ENCODE measurements around the gene MCCC2. TPM values are rescaled to one million over a fixed set of nuclear protein-coding genes. Genes with fewer than 3 reads are reported as not detected.
"Not testable (repeated sequence)": the region's sequence is repeated elsewhere in the genome, so short reads cannot be mapped to it uniquely, and the experiment has no call there.

MCCC2 gene
- total RNA-seq, 4 donors from 2014 or later = 32.8 to 73.5 (median 37.4) TPM

DNA sequence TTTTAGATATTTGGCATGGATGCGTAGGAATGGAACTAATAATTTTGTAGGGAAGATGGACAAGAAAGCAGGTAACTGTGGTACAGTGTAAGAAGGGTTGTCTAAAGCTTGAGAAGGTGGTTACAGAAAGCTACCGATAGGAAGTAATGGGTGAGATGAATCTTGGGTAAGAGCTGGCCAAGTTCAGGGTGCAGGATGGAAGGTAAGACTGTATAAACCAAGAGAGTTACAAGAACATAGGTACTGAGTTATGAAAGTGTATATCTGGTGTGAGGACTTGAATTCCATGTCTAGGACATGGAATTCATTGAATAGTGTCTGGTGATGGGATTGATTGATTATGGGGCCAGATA is 1.4 kb downstream of the MCCC2 start:
- ATAC-seq (ENCODE audit: low FRiP score) (no peak), DNase-seq (ENCODE audit: low spot score) (no peak)
- TF ChIP-seq, protein P1, sequence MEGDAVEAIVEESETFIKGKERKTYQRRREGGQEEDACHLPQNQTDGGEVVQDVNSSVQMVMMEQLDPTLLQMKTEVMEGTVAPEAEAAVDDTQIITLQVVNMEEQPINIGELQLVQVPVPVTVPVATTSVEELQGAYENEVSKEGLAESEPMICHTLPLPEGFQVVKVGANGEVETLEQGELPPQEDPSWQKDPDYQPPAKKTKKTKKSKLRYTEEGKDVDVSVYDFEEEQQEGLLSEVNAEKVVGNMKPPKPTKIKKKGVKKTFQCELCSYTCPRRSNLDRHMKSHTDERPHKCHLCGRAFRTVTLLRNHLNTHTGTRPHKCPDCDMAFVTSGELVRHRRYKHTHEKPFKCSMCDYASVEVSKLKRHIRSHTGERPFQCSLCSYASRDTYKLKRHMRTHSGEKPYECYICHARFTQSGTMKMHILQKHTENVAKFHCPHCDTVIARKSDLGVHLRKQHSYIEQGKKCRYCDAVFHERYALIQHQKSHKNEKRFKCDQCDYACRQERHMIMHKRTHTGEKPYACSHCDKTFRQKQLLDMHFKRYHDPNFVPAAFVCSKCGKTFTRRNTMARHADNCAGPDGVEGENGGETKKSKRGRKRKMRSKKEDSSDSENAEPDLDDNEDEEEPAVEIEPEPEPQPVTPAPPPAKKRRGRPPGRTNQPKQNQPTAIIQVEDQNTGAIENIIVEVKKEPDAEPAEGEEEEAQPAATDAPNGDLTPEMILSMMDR (IDR thresholded peaks at IDR 0.05) = no peak

DNA sequence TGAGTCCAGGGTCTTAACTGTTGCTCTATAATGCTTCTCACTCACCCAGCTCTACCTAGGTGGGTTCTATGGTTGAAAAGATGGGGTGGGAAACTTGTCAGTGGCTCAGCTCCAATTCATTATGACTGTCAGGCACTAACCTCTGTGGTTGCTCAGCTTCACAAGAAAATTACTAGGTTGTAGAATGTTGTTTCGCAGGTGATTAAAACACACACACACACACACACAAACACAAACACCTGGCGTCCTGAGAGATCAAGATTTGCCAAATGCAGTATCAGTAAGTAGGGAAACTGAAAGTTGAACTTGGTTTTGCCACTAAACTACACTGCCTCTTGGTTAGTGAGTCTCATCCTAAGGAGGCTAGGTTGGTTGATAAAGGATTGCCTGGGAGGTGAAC is 2.8 kb downstream of the MCCC2 start:
- DNase-seq (ENCODE audit: low spot score) = no peak
- TF ChIP-seq, protein P1 (IDR thresholded peaks at IDR 0.05) = no peak
- no peak for ATAC-seq (ENCODE audit: low FRiP score)

DNA sequence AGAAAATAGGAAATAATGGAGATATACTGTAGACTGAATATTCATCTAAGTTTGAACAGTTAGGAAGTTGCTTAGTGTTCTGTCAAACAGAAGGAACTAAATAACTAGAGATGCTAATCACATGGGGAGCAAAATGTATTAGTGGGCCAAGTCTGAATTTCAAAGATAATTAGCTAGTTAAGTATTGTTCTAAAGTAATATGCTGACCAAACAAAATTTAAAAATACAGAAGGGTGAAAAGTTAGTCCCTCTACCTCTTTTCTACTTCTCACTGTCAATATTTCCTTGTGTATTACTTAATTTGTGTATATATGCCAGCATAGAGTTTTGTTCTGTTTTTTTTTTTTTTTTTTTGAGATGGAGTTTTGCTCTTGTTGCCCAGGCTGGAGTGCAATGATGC is 4.0 kb downstream of the MCCC2 start:
- TF ChIP-seq, protein P1 (IDR thresholded peaks at IDR 0.05) = no peak
- ATAC-seq (ENCODE audit: low FRiP score) (no peak), DNase-seq (ENCODE audit: low spot score) (no peak)

DNA sequence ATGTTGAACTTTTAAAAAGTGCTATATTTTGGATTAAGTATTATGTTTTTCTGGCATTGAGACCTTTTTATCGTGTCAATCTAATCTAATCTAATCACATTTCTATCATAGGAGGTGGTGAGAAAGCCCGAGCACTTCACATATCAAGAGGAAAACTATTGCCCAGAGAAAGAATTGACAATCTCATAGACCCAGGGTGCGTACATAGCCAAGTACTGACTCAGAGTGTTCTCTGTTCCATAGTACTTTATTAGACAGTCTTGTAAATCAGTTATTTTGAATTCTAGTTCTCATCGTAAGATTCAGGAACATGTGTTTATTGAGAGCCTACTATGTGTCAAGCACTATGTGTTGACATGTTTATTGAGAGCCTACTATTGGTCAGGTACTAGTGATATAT is 9.0 kb downstream of the MCCC2 start:
- ATAC-seq (ENCODE audit: low FRiP score) = no peak
- DNase-seq (ENCODE audit: low spot score) = no peak
- TF ChIP-seq, protein P1 (IDR thresholded peaks at IDR 0.05) = no peak

DNA sequence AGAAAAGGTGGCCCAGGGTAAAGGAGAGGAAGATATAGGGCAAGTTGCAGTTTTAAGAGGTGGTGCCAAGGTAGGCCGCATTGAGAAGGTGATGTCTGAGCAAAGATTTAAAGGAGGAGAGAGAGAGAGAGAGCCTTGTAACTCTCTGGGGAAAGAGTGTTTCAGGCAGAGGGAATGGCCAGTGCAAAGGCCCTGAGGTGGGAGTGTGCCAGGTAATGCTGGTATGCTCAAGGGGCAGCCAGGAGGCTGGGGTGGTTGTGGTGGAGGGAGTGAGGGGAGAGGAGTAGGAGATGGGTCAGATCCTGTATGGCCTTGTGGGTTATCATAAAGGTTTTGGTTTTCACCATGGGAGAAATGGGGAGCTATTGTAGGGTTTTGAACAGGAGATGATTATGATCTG is 9.9 kb downstream of the MCCC2 start:
- no peak for ATAC-seq (ENCODE audit: low FRiP score)

DNA sequence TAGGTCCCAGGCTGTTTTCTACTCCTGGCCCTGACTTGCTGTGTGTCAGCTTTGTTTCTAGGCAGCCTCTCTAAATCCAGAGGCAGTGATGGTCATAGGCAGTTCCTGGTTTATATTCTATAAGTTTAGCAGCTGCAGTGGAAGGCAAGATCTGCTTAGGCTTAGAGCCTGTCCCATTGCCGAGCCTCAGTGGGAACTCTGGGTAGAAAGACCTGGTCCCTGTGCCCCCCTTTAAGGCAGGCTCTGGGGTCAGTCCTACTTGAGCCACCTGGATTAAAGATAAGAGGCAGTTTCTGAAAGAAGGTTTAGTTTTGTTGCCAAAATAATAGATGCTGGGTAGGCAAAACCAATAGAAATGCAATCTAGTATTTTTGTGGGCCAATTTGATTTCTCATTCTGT is 13.6 kb downstream of the MCCC2 start:
- ATAC-seq (ENCODE audit: low FRiP score) (no peak), DNase-seq (ENCODE audit: low spot score) (no peak)
- TF ChIP-seq, protein P1 (IDR thresholded peaks at IDR 0.05) = no peak

More for the DNA sequence above, 9.9 kb downstream of the MCCC2 start:
- no peak for DNase-seq (ENCODE audit: low spot score)
- TF ChIP-seq, protein P1 (IDR thresholded peaks at IDR 0.05) = no peak

DNA sequence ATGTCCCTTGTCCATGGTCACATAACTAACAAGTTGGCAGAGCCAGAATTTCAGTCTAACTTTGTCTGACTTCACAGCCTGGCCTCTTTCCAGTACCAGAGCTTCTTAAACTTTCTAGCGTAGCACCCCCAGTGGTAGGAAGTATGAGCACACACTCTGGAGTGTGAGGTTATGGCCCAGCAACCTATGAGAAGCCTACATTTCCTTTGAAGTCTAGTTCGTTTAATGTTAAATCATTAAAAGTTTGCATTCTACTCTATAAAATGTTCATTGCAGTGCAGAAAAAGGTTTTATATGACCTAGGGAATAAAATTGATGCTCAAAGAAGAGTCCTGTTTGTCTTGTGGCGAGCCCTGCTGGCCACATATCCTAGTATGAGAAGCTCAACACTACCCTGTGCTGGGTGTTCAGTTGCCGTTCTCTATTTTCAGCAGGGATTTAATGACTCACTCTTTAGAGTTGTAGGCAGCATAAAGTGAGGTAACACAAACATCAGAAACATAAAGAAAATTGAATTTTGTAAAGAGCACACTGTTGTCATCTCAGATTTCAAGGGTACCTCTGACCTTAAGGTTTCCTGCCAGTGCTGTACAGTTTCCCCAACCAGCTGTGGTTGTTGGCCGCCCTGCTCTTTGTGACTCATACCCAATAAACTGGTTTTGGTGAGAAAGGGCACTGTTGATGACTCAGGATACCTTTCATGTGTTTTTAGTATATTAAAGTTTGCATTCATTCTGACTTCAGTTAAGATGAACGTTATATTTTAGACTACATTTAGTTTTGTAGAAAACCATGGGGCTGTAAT is 14.3 kb downstream of the MCCC2 start:
- no peak for DNase-seq (ENCODE audit: low spot score)
- TF ChIP-seq, protein P1 (IDR thresholded peaks at IDR 0.05) = no peak
- ATAC-seq (ENCODE audit: low FRiP score) = peak; percentile 64

DNA sequence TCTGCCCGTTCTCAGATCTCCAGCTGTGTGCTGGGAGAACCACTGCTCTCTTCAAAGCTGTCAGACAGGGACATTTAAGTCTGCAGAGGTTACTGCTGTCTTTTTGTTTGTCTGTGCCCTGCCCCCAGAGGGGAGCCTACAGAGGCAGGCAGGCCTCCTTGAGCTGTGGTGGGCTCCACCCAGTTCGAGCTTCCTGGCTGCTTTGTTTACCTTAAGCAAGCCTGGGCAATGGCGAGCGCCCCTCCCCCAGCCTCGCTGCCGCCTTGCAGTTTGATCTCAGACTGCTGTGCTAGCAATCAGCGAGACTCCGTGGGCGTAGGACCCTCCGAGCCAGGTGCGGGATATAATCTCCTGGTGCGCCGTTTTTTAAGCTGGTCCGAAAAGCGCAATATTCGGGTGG is 22.8 kb downstream of the MCCC2 start:
- not testable (repeated sequence) for ATAC-seq (ENCODE audit: low FRiP score)

More for the DNA sequence above, 22.8 kb downstream of the MCCC2 start:
- not testable (repeated sequence) for DNase-seq (ENCODE audit: low spot score)
